ENCODE measurements around the gene KIR3DL1. TPM values are rescaled to one million over a fixed set of nuclear protein-coding genes. Genes with fewer than 3 reads are reported as not detected.
"Not testable (repeated sequence)": the region's sequence is repeated elsewhere in the genome, so short reads cannot be mapped to it uniquely, and the experiment has no call there.

The KIR3DL1 gene
- not detected for polyA plus RNA-seq (2013, experiment 1 of 2; ENCODE audit: insufficient read length)
- polyA plus RNA-seq (2013, experiment 2 of 2; ENCODE audit: insufficient read length): not detected

DNA sequence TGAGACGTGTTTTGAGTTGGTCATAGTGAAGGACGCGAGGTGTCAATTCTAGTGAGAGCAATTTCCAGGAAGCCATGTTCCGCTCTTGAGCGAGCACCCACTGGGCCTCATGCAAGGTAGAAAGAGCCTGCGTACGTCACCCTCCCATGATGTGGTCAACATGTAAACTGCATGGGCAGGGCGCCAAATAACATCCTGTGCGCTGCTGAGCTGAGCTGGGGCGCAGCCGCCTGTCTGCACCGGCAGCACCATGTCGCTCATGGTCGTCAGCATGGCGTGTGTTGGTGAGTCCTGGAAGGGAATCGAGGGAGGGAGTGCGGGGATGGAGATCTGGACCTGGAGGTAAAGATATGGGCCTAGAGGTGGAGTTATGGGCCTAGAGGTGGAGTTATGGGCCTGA, at the start of gene KIR3DL1:
Gene KIR3DL1 (plus strand): TSS at position 218 of the 400 bp plus-strand sequence.
- not testable (repeated sequence) for DNase-seq

DNA sequence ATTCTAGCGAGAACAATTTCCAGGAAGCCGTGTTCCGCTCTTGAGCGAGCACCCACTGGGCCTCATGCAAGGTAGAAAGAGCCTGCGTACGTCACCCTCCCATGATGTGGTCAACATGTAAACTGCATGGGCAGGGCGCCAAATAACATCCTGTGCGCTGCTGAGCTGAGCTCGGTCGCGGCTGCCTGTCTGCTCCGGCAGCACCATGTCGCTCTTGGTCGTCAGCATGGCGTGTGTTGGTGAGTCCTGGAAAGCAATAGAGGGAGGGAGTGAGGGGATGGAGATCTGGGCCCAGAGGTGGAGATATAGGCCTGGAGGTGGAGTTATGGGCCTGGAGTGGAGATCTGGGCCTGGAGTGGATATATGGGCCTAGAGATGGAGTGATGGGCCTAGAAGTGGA, 46.6 kb upstream of the KIR3DL1 start, which contains the start of gene KIR2DL1:
Gene KIR2DL1 (plus strand): TSS at position 148 of the 400 bp plus-strand sequence. CDS start 58 bp downstream, at position 206.
- not testable (repeated sequence) for DNase-seq

DNA sequence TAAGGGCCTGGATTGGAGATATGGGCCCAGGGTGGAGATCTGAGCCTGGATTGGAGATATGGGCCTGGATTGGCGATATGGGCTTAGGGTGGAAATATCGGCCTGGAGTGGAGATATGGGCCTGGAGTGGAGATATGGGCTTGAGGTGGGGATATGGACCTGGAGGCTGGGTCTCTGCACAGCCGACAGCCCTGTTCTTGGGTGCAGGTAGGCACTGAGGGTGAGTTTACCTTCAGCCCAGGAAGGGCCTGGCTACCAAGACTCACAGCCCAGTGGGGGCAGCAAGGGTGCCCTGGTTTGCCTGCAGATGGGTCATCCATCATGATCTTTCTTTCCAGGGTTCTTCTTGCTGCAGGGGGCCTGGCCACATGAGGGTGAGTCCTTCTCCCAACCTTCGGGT, 45.8 kb upstream of the KIR3DL1 start:
- not testable (repeated sequence) for DNase-seq

DNA sequence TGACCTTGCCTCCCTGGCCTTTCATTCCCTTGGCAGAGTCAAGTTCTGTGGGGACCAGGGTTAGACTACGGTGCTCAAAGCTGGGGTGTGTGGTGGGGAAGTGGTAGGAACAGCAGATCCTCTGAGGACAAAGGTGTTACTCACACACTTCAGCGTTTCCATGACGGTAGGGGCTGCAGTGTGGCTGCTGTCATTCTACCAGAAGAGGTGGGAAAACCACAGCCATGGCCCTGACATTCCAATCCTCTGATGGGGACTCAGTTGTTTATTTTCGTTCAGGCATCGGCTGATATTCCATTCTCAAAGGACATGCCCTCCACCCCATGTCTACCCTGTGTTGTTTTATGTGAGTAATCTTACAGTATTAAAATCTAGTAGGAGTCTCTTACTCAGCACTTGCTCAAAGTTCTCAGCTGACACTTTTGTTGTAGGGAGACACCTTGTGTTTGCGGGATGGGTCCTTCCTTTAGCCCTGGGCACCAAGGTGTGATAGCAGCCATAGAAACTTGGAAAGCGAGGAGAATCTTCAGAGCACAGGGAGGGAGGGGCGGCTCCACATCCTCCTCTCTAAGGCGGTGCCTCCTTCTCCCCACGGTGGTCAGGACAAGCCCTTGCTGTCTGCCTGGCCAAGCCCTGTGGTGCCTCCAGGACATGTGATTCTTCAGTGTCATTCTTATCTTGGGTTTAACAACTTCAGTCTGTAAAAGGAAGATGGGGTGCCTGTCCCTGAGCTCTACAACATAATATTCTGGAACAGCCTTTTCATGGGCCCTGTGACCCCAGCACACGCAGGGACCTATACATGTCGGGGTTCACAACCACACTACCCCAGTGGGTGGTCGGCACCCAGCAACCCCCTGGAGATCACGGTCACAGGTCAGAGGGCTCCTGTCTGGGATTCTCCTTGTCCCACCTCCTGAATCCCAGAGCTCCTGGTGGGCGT, 45.0 kb upstream of the KIR3DL1 start:
- not testable (repeated sequence) for DNase-seq

DNA sequence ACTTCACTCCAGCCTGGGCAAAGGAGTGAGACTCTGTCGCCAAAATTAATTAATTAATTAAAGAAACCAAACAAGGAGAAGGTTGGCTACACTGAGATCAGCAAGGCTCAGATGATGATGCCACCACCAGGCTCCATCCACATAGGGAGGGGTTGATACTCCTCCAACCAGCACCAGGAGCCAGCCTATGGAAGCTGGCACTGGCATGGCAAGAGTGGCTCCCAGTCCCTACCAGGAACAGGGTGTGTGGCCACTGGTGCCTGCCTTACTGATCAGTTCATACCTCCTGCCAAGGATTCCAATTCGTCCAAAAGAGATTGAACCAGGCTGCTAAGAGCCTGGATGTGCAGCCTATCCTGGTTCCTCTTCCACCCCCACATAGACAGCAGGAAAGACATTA, 43.6 kb upstream of the KIR3DL1 start:
- not testable (repeated sequence) for DNase-seq

DNA sequence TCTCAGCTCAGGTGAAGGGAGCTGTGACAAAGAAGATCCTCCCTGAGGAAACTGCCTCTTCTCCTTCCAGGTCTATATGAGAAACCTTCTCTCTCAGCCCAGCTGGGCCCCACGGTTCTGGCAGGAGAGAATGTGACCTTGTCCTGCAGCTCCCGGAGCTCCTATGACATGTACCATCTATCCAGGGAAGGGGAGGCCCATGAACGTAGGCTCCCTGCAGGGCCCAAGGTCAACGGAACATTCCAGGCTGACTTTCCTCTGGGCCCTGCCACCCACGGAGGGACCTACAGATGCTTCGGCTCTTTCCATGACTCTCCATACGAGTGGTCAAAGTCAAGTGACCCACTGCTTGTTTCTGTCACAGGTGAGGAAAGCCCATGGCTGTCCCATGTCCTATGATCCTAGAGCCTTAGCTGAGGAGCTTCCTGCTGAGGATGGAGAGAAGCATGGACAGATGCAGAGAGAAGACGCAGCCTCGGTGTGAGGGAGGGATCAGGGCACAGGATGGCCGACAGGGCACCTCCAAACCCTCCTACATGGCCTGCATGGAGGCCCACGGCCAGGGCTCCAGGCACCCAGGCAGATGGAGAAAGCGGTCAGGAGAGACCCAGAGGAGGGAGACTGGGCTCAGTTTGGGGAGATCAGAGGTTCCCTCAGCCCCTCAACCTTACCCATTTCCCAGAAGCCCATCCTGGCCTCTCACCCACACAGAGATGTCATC, 41.0 kb upstream of the KIR3DL1 start:
- DNase-seq: not testable (repeated sequence)

DNA sequence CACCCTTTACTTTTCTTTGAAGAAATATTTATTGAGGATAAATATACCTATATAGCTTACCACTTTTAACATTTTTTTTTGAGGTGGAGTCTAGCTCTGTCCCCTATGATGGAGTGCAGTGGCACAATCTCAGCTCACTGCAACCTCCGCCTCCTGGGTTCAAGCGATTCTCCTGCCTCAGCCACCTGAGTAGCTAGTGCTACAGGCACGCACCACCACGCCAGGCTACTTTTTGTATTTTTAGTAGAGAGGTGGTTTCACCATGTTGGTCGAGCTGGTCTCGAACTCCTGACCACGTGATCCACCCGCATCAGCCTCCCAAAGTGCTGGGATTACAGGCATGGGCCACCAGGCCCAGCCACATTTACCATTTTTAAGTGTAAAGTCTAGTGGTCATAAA, 40.4 kb upstream of the KIR3DL1 start:
- not testable (repeated sequence) for DNase-seq

DNA sequence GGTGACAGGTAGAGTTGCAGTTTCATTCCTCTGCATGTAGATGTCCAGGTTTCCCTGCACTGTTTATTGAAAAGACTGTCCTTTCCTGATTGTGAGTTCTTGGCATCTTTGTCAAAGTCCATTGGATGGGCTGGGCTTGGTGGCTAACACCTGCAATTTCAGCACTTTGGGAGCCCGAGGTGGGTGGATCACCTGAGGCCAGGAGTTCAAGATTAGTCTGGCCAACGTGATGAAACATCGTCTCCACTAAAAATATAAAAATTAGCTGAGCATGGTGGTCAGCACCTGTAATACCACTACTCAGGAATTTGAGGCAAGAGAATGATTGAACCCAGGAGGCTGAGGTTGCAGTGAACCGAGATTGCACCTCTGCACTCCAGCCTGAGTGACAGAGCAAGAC, 38.4 kb upstream of the KIR3DL1 start:
- not testable (repeated sequence) for DNase-seq

DNA sequence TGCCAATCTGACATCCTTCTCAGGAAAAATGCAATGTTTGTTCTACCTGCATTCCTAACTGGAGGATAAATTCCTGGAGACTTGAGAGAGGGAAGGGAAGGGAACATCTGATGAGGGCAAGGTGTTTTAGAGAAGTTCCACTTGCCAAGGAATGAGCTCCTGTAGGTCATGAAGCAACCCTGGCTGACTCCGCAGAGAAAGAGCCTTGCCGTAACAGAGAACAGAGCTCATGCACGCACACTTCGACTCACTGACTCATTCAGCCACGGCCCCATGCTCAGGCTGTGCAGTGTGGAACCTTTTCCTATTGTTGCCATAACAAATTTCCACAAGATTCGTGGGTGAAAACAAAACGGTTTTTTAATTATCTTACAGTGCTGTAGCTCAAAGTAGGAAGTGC, 37.4 kb upstream of the KIR3DL1 start:
- not testable (repeated sequence) for DNase-seq

DNA sequence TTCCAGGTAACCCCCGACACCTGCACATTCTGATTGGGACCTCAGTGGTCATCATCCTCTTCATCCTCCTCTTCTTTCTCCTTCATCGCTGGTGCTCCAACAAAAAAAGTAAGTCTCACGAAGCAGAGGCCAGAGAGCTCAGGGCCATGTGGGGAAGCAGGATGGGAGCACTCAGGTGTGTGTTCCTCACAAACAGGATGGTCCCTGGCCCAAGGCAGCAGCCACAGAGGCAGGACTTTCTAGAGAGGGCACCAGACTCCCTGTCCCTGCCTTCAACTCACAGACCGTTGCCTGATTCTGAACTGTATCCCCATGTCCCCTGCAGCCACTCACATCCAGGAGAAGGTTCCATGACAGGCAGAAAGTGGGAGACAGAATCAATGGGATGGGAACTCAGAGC, 33.4 kb upstream of the KIR3DL1 start:
- DNase-seq: not testable (repeated sequence)

DNA sequence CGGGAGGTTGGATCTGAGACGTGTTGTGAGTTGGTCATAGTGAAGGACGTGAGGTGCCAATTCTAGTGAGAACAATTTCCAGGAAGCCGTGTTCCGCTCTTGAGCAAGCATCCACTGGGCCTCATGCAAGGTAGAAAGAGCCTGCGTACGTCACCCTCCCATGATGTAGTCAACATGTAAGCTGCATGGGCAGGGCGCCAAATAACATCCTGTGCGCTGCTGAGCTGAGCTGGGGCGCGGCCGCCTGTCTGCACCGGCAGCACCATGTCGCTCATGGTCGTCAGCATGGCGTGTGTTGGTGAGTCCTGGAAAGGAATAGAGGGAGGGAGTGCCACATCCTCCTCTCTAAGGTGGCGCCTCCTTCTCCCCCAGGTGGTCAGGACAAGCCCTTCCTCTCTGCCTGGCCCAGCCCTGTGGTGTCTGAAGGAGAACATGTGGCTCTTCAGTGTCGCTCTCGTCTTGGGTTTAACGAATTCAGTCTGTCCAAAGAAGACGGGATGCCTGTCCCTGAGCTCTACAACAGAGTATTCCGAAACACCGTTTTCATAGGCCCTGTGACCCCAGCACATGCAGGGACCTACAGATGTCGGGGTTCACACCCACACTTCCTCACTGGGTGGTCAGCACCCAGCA, 30.1 kb upstream of the KIR3DL1 start:
- DNase-seq: not testable (repeated sequence)

DNA sequence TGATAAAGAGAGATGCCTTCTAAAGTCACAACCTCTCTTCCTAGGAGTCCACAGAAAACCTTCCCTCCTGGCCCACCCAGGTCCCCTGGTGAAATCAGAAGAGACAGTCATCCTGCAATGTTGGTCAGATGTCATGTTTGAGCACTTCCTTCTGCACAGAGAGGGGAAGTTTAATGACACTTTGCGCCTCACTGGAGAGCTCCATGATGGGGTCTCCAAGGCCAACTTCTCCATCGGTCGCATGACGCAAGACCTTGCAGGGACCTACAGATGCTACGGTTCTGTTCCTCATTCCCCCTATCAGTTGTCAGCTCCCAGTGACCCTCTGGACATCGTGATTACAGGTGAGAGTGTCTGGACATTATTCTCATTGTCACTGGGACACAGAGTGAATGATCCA, 28.1 kb upstream of the KIR3DL1 start:
- not testable (repeated sequence) for DNase-seq

DNA sequence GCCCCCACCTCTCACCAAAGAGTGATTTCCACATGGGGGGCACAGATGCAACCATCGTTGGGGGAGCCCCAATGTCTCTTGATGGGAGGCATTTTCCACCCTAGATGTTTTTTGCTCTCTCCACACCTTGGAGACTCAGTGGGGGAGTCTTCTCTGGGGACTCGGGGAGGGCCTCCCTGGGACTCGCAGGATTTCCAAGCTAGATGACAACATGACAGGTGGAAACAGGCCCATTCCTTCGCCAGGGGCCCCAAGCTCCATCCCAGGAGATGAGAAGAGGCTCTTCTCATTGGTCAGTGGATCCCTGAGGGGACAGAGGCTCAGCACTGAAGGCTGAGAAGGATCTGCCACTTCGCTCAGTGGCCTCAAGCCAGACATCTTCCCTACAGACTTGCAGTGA, 25.6 kb upstream of the KIR3DL1 start:
- DNase-seq: no peak

DNA sequence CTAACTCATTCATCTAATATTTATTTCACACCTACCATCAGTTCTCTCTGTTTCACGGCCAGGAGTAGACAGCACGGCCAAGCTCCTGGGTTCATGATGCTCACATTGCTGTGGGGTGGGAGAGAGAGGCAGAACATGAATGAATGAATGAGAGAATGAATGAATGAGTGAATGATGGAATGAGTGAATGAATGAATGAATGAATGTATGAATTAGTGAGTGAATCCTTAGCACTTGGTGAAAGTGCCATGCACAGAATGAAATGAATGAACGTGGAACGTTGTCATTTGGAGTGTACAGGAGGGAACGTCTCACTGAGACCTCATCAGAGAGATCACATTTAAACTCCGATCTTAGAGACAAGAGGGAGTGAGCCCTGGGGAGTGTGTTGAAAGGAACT, 24.8 kb upstream of the KIR3DL1 start:
- DNase-seq: no peak

DNA sequence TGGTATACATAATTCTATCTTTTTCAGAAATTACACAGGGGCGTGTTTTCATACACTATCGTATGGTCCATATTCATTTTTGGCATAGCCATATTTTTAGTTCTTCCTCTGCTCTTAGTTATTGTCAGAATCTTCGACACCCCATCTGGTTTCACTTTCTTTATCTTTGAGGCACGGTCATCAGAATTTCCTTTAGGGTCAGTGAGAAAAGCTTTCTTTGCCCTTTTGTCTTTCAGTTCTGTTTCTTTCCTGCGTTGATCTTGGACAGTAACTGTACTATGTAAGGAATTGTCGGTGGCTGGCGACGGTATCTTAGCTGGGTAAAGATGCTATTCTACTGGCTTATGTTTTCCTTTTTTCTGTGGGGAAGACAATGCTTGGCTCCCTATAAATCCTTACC, 23.5 kb upstream of the KIR3DL1 start:
- no peak for DNase-seq

DNA sequence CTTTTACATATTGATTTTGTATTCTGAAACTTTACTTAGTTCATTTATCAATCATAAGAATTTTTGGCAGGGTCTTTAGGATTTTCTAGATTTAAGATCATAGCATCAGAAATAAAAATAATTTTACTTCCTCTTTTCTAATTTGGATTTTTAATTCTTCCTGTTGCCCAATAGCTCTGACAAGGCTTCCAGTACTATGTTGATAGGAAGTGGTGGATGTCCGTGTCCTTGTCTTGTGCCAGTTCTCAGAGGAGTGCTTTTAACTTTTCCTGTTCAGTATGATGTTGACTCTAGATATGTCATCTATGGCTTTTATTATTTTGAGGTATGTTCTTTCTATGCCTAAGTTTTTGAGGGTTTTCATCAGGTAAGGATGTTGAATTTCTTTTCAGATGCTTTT, 20.5 kb upstream of the KIR3DL1 start:
- DNase-seq: no peak

DNA sequence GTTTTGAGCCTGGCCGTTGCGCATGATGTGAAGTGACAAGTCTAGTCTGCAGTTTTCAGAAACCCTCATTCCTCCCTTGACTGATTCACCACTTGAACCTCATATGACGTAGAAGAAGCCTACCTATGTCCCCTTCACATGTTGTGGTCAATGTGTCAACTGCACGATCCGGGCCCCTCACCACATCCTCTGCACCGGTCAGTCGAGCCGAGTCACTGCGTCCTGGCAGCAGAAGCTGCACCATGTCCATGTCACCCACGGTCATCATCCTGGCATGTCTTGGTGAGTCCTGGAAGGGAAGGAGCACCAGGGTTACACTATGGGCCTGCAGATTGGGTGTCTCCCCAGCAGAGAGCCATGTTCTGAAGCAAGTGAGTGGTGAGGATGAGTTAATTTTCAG, 12.9 kb upstream of the KIR3DL1 start, which contains the start of gene KIR2DL4:
Gene KIR2DL4 (plus strand): TSS at position 201 of the 400 bp plus-strand sequence. CDS start 42 bp downstream, at position 243.
- DNase-seq: no peak

DNA sequence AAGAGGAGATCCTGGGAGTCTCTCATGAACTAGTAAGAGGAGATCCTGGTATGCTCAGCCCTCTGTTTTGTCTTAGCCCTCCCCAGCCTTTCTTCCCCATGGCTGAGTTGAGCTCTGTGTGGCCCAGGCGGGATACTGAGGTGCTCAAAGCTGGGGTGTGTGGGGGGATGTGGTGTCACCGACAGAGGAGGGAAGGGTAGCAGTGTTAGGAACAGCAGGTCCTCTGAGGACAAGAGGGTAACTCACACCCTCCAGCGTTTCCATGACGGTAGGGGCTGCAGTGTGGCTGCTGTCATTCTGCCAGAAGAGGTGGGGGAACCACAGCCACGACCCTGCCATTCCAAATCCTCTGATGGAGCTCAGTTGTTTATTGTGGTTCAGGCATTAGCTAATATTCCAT, 12.2 kb upstream of the KIR3DL1 start:
- no peak for DNase-seq

DNA sequence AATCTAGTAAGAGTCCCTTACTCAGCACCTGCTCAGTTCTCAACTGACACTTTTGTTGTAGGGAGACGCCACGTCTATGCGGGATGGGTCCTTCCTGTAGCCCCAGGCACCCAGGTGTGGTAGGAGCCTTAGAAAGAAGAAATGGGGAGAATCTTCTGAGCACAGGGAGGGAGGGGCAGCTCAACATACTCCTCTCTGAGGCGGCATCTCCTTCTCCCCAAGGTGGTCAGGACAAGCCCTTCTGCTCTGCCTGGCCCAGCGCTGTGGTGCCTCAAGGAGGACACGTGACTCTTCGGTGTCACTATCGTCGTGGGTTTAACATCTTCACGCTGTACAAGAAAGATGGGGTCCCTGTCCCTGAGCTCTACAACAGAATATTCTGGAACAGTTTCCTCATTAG, 11.7 kb upstream of the KIR3DL1 start:
- DNase-seq: no peak

DNA sequence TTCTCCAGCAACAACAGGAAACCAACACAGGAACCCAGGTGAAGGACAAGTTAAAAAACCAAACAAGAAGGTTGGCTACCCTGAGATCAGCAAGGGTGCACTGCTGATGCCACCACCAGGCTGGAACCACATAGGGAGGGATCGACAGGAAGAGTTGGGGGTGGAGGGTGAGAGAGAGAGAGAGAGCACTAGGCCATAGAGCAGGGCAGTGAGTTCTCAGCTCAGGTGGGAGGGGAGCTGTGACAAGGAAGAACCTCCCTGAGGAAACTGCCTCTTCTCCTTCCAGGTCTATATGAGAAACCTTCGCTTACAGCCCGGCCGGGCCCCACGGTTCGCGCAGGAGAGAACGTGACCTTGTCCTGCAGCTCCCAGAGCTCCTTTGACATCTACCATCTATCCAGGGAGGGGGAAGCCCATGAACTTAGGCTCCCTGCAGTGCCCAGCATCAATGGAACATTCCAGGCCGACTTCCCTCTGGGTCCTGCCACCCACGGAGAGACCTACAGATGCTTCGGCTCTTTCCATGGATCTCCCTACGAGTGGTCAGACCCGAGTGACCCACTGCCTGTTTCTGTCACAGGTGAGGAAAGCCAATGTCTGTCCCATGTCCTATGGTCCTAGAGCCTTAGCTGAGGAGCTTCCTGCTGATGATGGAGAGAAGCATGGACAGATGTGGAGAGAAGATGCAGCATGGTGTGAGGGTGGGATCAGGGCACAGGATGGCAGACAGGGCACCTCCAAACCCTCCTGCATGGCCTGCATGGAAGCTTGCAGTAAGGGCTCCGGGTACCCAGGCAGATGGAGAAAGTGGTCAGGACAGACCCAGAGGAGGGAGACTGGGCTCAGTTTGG, 10.4 kb upstream of the KIR3DL1 start:
- no peak for DNase-seq

DNA sequence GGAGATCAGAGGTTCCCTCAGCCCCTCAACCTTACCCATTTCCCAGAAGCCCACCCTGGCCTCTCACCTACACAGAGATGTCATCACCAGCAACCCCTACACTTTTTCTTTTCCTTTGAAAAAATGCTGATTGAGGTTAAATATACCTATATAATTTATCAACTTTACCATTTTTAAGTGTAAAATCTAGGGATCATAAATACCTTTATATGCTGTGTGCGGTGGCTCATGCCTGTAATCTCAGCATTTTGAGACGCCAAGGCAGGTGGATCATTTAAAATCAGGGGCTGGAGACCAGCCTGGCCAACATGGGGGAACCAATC, 9.8 kb upstream of the KIR3DL1 start:
- no peak for DNase-seq

DNA sequence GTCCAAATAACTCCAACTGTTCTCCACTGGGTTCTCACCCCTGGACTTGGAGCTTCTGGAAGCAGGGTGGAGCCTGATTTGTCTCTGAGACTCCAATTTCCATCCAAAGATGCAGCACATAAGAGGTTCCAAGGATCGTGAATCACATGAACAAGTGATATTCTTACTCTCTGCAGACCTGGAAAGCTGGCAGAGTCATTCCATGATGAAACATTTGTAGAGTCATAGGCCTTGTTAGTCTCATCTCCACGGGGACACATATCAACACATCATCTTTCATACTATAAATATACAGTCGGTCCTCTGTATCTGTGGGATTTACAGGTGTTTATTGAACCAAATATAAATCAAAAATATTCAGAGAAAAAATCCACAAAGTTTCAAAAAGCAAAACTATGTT, 1.7 kb upstream of the KIR3DL1 start:
- not testable (repeated sequence) for DNase-seq
